Inflammatory macrophage treated with lipopolysaccharide for 1 hour (primary cell): ENCODE results near the gene AGBL4.
"Not testable (repeated sequence)": the region's sequence is repeated elsewhere in the genome, so short reads cannot be mapped to it uniquely, and the experiment has no call there.

ENCODE experiments used
- DNase-seq, 2 donors: peaks; one replicate each; pipeline ENCODE4 v3.0.0-alpha.2; 2020 to 2022

The AGBL4 gene

GRCh38 chr1:50023292-50024159 is at the start of gene AGBL4:
TSS of gene AGBL4 (minus strand) at chr1:50023954.
- DNase-seq, result no peak

- no peak for DNase-seq
Measured at GRCh38 chr1:50066806-50067205, 43.1 kb upstream of the AGBL4 start.

GRCh38 chr1:50060279-50060678 is 36.5 kb upstream of the AGBL4 start:
- no peak for DNase-seq

- no peak for DNase-seq
Measured at GRCh38 chr1:50048791-50049190, 25.0 kb upstream of the AGBL4 start.

GRCh38 chr1:50047916-50048694 is 24.4 kb upstream of the AGBL4 start:
- no peak for DNase-seq

- no peak for DNase-seq
Measured at GRCh38 chr1:50038237-50038809, 14.6 kb upstream of the AGBL4 start.

GRCh38 chr1:50027794-50028193 is 4.0 kb upstream of the AGBL4 start:
- no peak for DNase-seq

GRCh38 chr1:49995734-49996133 is 28.0 kb downstream of the AGBL4 start:
- no peak for DNase-seq

- DNase-seq, result no peak
Measured at GRCh38 chr1:49971088-49971487, 52.7 kb downstream of the AGBL4 start.

GRCh38 chr1:49951385-49951784 is 72.4 kb downstream of the AGBL4 start:
- DNase-seq, result no peak

- DNase-seq, result not testable (repeated sequence)
Measured at GRCh38 chr1:49915301-49915700, 108.5 kb downstream of the AGBL4 start.

- no peak for DNase-seq
Measured at GRCh38 chr1:49906365-49906764, 117.4 kb downstream of the AGBL4 start.

- DNase-seq, result no peak
Measured at GRCh38 chr1:49864581-49864980, 159.2 kb downstream of the AGBL4 start.

GRCh38 chr1:49854741-49855140 is 169.0 kb downstream of the AGBL4 start:
- DNase-seq, result no peak

- DNase-seq, result no peak
Measured at GRCh38 chr1:49842596-49842995, 181.2 kb downstream of the AGBL4 start.

GRCh38 chr1:49841767-49842166 is 182.0 kb downstream of the AGBL4 start:
- DNase-seq, result no peak

GRCh38 chr1:49824261-49824660 is 199.5 kb downstream of the AGBL4 start:
- no peak for DNase-seq

- no peak for DNase-seq
Measured at GRCh38 chr1:49817681-49818080, 206.1 kb downstream of the AGBL4 start.

GRCh38 chr1:49787013-49787412 is 236.7 kb downstream of the AGBL4 start:
- DNase-seq, result not testable (repeated sequence)

- DNase-seq, result no peak
Measured at GRCh38 chr1:49765034-49765433, 258.7 kb downstream of the AGBL4 start.

GRCh38 chr1:49738118-49738517 is 285.6 kb downstream of the AGBL4 start:
- not testable (repeated sequence) for DNase-seq

GRCh38 chr1:49728377-49728776 is 295.4 kb downstream of the AGBL4 start:
- no peak for DNase-seq

GRCh38 chr1:49723662-49724061 is 300.1 kb downstream of the AGBL4 start:
- no peak for DNase-seq
